Measurements from ENCODE around the gene TDRKH.
"Not testable (repeated sequence)": the region's sequence is repeated elsewhere in the genome, so short reads cannot be mapped to it uniquely, and the experiment has no call there.

The TDRKH gene

DNA sequence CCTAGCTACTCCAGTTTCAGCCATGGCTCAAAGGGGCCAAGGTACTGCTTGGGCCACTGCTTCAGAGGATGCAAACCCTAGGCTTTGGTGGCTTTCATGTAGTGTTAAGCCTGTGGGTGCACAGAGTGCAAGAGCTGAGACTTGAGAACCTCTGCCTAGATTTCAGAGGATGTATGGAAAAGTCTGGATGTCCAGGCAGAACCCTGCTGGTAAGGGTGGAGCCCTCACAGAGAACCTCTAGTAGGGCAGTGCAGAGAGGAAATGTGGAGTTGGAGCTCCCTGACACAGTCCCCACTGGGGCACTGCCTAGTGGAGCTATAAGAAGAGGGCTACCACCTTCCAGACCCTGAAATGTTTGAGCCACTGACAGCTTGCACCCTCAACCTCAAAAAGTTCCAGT, 52.8 kb downstream of the TDRKH start:
- Mint-ChIP-seq H3K27me3 (peaks cover 8 to 24% of the 10 kb centered on the region in 2 donors), H3K4me1 (peaks cover 0 to 2% of the 10 kb centered on the region in 2 donors), H3K36me3 (peaks cover 5 to 6% of the 10 kb centered on the region in 2 donors), H3K27ac (no peak overlapping the region), H3K9me3 (peaks cover 13 to 14% of the 10 kb centered on the region in 2 donors), H3K4me3 (no peak overlapping the region)
- DNase-seq (no peak), ATAC-seq (replicated peaks) (no peak)

DNA sequence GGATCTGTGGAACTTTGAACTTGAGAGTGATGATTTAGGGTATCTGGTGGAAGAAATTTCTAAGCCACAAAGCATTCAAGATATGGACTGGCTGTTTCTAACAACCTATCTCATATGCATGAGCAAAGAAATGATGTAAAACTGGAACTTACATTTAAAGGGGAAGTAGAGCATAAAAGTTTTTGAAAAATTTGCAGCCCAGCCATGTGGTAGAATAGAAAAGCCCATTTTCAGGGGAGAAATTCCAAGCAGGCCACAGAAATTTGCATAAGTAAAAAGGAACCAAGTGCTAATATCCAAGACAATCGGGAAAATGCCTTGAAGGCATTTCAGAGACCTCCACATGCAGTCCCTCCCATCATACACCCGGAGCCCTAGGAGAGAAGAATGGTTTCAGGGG, 53.3 kb downstream of the TDRKH start:
- Mint-ChIP-seq H3K4me1 (peaks cover 0 to 2% of the 10 kb centered on the region in 2 donors), H3K27me3 (peaks cover 12 to 28% of the 10 kb centered on the region in 2 donors), H3K27ac (no peak overlapping the region), H3K36me3 (peaks cover 5 to 6% of the 10 kb centered on the region in 2 donors), H3K9me3 (peaks cover 13 to 14% of the 10 kb centered on the region in 2 donors), H3K4me3 (no peak overlapping the region)
- ATAC-seq (replicated peaks), result no peak
- DNase-seq, result no peak

DNA sequence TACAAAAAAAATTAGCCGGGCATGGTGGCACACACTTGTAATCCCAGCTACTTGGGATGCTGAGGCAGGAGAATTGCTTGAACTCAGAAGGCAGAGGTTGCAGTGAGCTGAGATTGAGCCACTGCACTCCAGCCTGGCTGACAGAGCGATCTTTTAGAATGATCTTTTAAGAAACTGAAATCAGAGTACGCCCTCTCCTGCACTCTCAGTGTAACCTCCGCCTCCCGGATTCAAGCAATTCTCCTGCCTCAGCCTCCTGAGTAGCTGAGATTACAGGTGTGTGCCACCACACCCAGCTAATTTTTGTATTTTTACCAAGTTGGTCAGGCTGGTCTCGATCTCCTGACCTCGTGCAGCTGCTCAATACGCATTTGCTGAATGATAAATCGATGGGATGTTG, 56.3 kb downstream of the TDRKH start:
- ATAC-seq (replicated peaks); DNase-seq; H3K4me1 Mint-ChIP-seq; H3K4me3 Mint-ChIP-seq; H3K36me3 Mint-ChIP-seq; H3K27ac Mint-ChIP-seq: not testable (repeated sequence)
- peaks cover 13 to 14% of the 10 kb centered on the region in 2 donors for H3K9me3 Mint-ChIP-seq
- peaks cover 25 to 44% of the 10 kb centered on the region in 2 donors for H3K27me3 Mint-ChIP-seq

DNA sequence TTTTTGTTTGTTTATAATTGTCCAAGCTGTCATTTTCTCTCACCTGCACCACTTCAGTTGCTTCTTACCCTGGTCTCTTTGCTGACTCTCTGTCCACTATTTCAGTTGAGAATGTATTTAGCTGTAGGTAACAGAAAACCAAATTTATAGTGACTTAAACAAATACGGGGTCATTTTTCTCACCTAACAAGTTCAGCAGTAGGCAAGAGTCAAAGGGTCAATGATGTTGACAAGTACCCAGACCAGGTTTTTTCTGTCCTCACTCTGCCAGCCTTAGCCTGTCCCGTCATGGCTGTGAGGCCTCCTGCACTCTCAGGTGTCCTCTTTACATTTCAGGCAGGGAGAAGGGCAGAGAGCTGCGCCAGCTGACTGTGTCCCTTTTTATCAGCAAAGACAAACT, 57.2 kb downstream of the TDRKH start:
- ATAC-seq (replicated peaks), result no peak
- peaks cover 30 to 51% of the 10 kb centered on the region in 2 donors for H3K27me3 Mint-ChIP-seq

DNA sequence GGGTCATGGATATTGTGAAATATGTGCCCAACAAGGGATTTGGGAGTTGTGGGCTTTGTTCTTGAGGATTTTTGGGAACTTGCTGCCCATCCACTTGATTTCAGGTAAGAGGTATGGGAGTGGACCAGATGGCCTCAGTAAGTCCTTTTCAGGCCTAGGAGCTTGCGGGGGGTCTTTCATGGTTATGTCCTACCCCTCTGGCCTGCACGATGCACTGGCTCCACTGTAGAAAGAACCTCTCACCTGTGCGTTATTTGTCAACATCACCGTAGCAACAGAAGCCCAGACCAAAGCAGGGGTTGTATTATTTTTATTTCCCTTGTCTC, 60.4 kb downstream of the TDRKH start:
- Mint-ChIP-seq H3K4me3 (no peak overlapping the region), H3K9me3 (no peaks in the 10 kb centered on the region), H3K27me3 (peaks cover 39 to 69% of the 10 kb centered on the region in 2 donors), H3K4me1 (peaks cover 0 to under 1% of the 10 kb centered on the region in 2 donors), H3K36me3 (no peaks in the 10 kb centered on the region), H3K27ac (no peak overlapping the region)
- ATAC-seq (replicated peaks) (no peak), DNase-seq (no peak)

More for the DNA sequence above, 57.2 kb downstream of the TDRKH start:
- peaks cover 0 to 2% of the 10 kb centered on the region in 2 donors for H3K4me1 Mint-ChIP-seq
- DNase-seq, result no peak
- no peak overlapping the region for H3K27ac Mint-ChIP-seq
- peaks cover 9 to 11% of the 10 kb centered on the region in 2 donors for H3K9me3 Mint-ChIP-seq
- no peak overlapping the region for H3K4me3 Mint-ChIP-seq
- peaks cover 5 to 6% of the 10 kb centered on the region in 2 donors for H3K36me3 Mint-ChIP-seq

DNA sequence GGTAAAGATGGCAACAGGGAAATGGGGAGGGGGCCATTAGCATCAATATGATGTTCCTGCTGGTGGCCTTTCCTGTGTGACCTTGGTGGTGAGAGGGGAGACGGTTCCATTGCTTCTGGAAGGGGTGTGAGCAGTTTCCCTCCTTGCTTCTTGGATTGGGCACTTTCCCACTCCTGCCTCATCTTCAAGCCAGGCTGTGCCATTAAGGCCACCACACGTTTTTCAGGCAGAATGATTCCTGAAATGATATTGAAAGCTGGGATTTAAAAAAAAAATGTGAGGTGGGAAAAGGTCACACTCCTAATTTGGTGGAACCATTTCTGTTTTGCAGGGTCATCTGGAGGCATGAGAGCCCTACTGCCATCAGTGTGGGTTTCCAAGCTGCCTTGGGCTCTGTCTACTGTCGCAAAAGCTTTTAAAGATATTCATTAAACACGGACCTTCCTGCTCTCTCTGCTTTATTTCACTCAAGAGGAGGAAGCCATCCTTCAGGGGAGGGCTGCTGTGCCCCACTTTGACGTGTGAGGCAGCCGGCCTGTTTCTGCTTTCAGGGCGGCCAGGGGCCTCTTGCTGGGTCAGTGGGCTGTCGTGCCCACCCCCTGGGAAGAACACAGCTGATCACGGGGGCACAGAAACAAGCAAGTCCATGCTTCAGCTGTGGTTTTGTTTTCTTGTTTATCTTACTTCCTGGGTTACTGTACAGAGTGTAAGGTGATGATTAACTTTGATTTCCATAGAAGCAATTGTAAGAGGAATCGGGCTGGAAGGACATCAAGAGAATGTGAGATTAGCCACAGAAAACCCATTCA, 60.9 kb downstream of the TDRKH start:
- no peak for ATAC-seq (replicated peaks)

DNA sequence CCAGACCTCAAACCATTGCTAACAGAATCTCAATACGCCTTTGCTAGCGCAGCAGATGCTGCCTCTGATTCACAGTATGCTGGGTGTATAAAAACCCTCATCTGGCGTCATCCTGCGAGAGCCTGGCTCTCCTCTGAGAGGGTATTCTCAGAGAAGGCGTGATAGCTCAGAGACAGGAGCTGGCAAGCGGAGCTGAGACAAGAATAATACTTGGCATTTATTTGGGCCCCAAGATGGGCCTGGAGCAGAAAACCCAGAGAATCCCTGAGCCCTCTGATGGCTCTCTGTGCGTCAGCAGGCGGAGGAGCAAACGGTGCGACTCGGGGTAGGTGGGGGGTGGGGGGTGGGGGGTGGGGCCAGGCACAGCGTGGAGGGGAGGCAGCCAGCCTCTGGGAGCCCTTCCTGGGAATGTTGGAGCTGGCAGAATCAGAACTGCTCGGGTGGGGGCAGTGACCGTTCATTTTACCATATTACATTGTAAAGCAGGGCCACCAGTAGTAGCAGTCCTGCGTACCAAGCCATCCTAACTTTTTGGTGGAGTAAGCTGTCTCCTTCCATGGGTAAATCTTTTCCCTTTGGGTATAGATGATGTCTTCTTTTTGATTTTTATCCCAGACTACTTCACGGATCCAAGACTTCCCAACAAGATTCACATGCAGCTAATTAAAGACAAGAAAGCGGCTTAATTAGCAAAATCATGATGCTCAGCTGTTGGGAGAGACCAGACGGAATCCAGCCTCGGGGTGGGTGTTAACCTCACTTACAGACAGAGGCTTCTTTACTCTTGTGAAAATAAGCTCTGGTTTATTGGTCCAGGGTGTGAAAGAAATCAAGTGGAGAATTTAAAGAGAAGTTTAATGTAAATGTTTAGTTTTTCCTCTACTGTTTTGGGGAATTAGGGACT, 61.9 kb downstream of the TDRKH start:
- ATAC-seq (replicated peaks) (no peak), DNase-seq (no peak)
- Mint-ChIP-seq H3K9me3 (no peaks in the 10 kb centered on the region), H3K4me1 (no peaks in the 10 kb centered on the region), H3K4me3 (no peak overlapping the region), H3K27ac (no peak overlapping the region), H3K27me3 (peaks cover 43 to 73% of the 10 kb centered on the region in 2 donors), H3K36me3 (no peaks in the 10 kb centered on the region)

More for the DNA sequence above, 60.9 kb downstream of the TDRKH start:
- no peak overlapping the region for H3K4me3 Mint-ChIP-seq
- H3K9me3 Mint-ChIP-seq, result no peaks in the 10 kb centered on the region
- no peaks in the 10 kb centered on the region for H3K36me3 Mint-ChIP-seq
- no peak for DNase-seq
- H3K27me3 Mint-ChIP-seq, result peaks cover 39 to 69% of the 10 kb centered on the region in 2 donors
- no peak overlapping the region for H3K27ac Mint-ChIP-seq
- H3K4me1 Mint-ChIP-seq, result no peaks in the 10 kb centered on the region

DNA sequence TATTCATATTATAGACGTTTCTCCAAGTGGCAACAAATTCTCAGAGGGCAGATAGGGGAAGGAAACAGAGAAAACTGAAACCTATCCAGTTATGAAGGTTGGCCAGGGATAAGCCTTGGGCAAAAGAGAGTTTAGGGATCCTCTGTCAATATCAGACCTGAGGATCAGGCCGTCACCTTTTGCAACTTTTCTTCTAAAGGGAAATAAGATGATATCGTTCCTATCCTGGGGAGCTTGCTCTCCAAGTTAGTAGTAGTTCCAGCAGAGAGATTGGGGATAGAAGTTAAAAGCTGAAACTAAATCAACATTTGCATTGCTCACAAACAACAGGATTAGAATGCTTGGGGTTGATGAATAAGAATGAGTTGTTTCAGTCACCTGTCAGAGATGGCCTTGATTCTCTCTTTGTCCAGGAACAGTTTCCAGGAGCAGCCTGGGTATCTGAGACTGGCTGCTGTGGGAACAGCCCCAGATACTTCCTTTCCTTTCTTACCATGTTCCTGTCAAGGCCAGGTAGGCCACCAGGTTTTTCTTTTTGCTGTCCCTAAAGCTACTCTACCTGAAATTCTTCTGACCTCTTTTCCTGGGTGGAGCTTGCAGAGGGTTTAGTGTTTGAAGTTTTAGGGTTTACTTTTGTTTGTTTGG, 66.5 kb downstream of the TDRKH start:
- Mint-ChIP-seq H3K4me1 (peaks cover 10 to 21% of the 10 kb centered on the region in 2 donors), H3K9me3 (no peaks in the 10 kb centered on the region), H3K4me3 (no peak overlapping the region), H3K27ac (no peak overlapping the region), H3K36me3 (no peaks in the 10 kb centered on the region), H3K27me3 (peaks cover 39 to 47% of the 10 kb centered on the region in 2 donors)
- ATAC-seq (replicated peaks) (no peak), DNase-seq (no peak)
